Measurements from ENCODE around the gene ST6GALNAC1. TPM values are rescaled to one million over a fixed set of nuclear protein-coding genes. Genes with fewer than 3 reads are reported as not detected.

ST6GALNAC1 gene
- total RNA-seq, 2 donors from 2014 or later, result 1.2 to 1.3 TPM

GRCh38 chr17:76601065-76601464 is 42.5 kb downstream of the ST6GALNAC1 start:
- Histone ChIP-seq H3K27me3 (replicated peaks; ENCODE audit: insufficient read depth) (no peaks in the 10 kb centered on the region), H3K4me3 (no peak overlapping the region), H3K36me3 (no peaks in the 10 kb centered on the region), H3K9me3 (no peaks in the 10 kb centered on the region), H3K4me1 (ENCODE audit: control insufficient read depth in 1 of 2, low read depth in 2 of 2) (no peaks in the 10 kb centered on the region), H3K27ac (no peak overlapping the region)
- TF ChIP-seq CTCF (IDR thresholded peaks at IDR 0.05), result no peak
- no peak for ATAC-seq (ENCODE audit: insufficient number of reproducible peaks, low FRiP score, low read depth)
- DNase-seq (ENCODE audit: low spot score), result no peak

GRCh38 chr17:76599694-76600460 is 43.7 kb downstream of the ST6GALNAC1 start:
- no peaks in the 10 kb centered on the region for H3K36me3 ChIP-seq
- H3K4me1 ChIP-seq (ENCODE audit: control insufficient read depth in 1 of 2, low read depth in 2 of 2), result no peaks in the 10 kb centered on the region
- ATAC-seq (ENCODE audit: insufficient number of reproducible peaks, low FRiP score, low read depth), result no peak
- TF ChIP-seq CTCF (IDR thresholded peaks at IDR 0.05), result no peak
- no peaks in the 10 kb centered on the region for H3K9me3 ChIP-seq
- H3K27me3 ChIP-seq (replicated peaks; ENCODE audit: insufficient read depth), result no peaks in the 10 kb centered on the region
- no peak overlapping the region for H3K27ac ChIP-seq
- H3K4me3 ChIP-seq, result no peak overlapping the region
- no peak for DNase-seq (ENCODE audit: low spot score)

GRCh38 chr17:76598004-76598439 is 45.5 kb downstream of the ST6GALNAC1 start:
- no peaks in the 10 kb centered on the region for H3K36me3 ChIP-seq
- H3K9me3 ChIP-seq, result no peaks in the 10 kb centered on the region
- no peak overlapping the region for H3K27ac ChIP-seq
- no peaks in the 10 kb centered on the region for H3K4me1 ChIP-seq (ENCODE audit: control insufficient read depth in 1 of 2, low read depth in 2 of 2)
- DNase-seq (ENCODE audit: low spot score) (no peak), ATAC-seq (ENCODE audit: insufficient number of reproducible peaks, low FRiP score, low read depth) (no peak)
- H3K4me3 ChIP-seq, result no peak overlapping the region
- H3K27me3 ChIP-seq (replicated peaks; ENCODE audit: insufficient read depth), result no peaks in the 10 kb centered on the region
- no peak for TF ChIP-seq CTCF (IDR thresholded peaks at IDR 0.05)

- no peak for TF ChIP-seq CTCF (IDR thresholded peaks at IDR 0.05)
- no peak overlapping the region for H3K27ac ChIP-seq
- ATAC-seq (ENCODE audit: insufficient number of reproducible peaks, low FRiP score, low read depth), result no peak
Measured at GRCh38 chr17:76597156-76598003, 46.2 kb downstream of the ST6GALNAC1 start.

GRCh38 chr17:76594690-76595089 is 48.9 kb downstream of the ST6GALNAC1 start:
- Histone ChIP-seq H3K36me3 (no peaks in the 10 kb centered on the region), H3K4me3 (no peak overlapping the region), H3K9me3 (no peaks in the 10 kb centered on the region), H3K4me1 (ENCODE audit: control insufficient read depth in 1 of 2, low read depth in 2 of 2) (no peaks in the 10 kb centered on the region), H3K27me3 (replicated peaks; ENCODE audit: insufficient read depth) (no peaks in the 10 kb centered on the region), H3K27ac (no peak overlapping the region)
- DNase-seq (ENCODE audit: low spot score) (no peak), ATAC-seq (ENCODE audit: insufficient number of reproducible peaks, low FRiP score, low read depth) (no peak)
- no peak for TF ChIP-seq CTCF (IDR thresholded peaks at IDR 0.05)

More at GRCh38 chr17:76597156-76598003, 46.2 kb downstream of the ST6GALNAC1 start:
- Histone ChIP-seq H3K27me3 (replicated peaks; ENCODE audit: insufficient read depth) (no peaks in the 10 kb centered on the region), H3K4me1 (ENCODE audit: control insufficient read depth in 1 of 2, low read depth in 2 of 2) (no peaks in the 10 kb centered on the region), H3K9me3 (no peaks in the 10 kb centered on the region), H3K4me3 (no peak overlapping the region), H3K36me3 (no peaks in the 10 kb centered on the region)
- DNase-seq (ENCODE audit: low spot score), result no peak

Data from thoracic aorta (tissue), 2 donors.